ENCODE results near the gene GLYAT.

GRCh38 chr11:58780578-58780977 lies 48.8 kb upstream of the GLYAT start:
- TF ChIP-seq CTCF (IDR thresholded peaks at IDR 0.05; ENCODE audit: low read depth, low read length, poor library complexity, severe bottlenecking), result no peak
- no peak for TF ChIP-seq EZH2phosphoT487 (IDR thresholded peaks at IDR 0.05; ENCODE audit: borderline replicate concordance, low read length)

Measured in DOHH2 (cell line).